ENCODE results near the gene HBEGF.
A peak's percentile ranks its signal among the peaks of the same experiment; 100 is the strongest.

HBEGF gene

DNA sequence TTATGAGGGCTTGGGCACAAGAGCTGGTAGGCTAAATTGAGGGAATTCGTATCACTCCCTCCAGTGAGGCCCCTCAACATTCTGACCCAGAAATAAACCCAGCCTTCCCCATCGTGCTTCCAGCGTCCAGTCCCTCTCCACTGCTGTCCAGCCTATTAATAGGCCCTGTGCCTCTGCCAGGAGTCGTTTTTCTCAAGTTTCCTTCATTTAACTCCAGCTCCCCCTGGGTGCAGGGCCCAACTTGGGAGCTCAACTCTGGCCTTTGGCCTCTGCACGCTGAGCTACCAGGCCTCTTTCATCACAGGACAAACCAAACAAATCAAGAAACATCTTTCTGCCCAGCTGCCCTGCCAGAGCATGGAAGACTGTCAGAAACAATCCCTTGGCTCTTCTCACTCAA is 10.0 kb downstream of the HBEGF start (continued):
- TF ChIP-seq, protein P1, sequence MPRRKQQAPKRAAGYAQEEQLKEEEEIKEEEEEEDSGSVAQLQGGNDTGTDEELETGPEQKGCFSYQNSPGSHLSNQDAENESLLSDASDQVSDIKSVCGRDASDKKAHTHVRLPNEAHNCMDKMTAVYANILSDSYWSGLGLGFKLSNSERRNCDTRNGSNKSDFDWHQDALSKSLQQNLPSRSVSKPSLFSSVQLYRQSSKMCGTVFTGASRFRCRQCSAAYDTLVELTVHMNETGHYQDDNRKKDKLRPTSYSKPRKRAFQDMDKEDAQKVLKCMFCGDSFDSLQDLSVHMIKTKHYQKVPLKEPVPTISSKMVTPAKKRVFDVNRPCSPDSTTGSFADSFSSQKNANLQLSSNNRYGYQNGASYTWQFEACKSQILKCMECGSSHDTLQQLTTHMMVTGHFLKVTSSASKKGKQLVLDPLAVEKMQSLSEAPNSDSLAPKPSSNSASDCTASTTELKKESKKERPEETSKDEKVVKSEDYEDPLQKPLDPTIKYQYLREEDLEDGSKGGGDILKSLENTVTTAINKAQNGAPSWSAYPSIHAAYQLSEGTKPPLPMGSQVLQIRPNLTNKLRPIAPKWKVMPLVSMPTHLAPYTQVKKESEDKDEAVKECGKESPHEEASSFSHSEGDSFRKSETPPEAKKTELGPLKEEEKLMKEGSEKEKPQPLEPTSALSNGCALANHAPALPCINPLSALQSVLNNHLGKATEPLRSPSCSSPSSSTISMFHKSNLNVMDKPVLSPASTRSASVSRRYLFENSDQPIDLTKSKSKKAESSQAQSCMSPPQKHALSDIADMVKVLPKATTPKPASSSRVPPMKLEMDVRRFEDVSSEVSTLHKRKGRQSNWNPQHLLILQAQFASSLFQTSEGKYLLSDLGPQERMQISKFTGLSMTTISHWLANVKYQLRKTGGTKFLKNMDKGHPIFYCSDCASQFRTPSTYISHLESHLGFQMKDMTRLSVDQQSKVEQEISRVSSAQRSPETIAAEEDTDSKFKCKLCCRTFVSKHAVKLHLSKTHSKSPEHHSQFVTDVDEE (CRISPR knock-in tag; IDR thresholded peaks at IDR 0.05) = no peak

DNA sequence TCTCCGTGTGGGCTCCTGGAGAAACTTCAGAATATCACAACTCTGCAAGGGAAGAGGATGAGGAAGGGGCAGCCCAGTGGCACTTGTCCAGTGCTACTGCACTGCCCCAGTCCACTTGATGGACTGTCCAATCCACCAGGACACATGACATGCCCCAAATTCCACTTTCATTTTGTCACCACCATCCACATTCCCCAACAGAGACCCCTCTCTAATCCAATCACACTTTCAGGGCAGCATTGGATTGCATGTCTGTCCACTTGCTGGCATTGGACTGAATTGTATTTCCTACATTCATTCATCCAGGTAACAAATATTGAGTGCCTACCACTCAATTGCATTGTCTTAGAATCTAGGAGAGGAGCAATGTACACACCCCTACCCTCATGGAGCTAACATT is 14.8 kb downstream of the HBEGF start:
- ATAC-seq = no peak
- peak; percentile 77; the same call in 1 of the 2 replicates for TF ChIP-seq GLIS3 (CRISPR knock-in tag; IDR thresholded peaks at IDR 0.05)
- TF ChIP-seq ZFP3 (CRISPR knock-in tag; IDR thresholded peaks at IDR 0.05) = 0 out of 2 replicates have a peak, but pooled peaks have one; percentile 24
- TF ChIP-seq, protein P2, sequence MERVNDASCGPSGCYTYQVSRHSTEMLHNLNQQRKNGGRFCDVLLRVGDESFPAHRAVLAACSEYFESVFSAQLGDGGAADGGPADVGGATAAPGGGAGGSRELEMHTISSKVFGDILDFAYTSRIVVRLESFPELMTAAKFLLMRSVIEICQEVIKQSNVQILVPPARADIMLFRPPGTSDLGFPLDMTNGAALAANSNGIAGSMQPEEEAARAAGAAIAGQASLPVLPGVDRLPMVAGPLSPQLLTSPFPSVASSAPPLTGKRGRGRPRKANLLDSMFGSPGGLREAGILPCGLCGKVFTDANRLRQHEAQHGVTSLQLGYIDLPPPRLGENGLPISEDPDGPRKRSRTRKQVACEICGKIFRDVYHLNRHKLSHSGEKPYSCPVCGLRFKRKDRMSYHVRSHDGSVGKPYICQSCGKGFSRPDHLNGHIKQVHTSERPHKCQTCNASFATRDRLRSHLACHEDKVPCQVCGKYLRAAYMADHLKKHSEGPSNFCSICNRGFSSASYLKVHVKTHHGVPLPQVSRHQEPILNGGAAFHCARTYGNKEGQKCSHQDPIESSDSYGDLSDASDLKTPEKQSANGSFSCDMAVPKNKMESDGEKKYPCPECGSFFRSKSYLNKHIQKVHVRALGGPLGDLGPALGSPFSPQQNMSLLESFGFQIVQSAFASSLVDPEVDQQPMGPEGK (CRISPR knock-in tag; IDR thresholded peaks at IDR 0.05; ENCODE audit: borderline replicate concordance) = peak; percentile 33; the same call in 1 of the 2 replicates
- TF ChIP-seq CSDC2 (CRISPR knock-in tag; IDR thresholded peaks at IDR 0.05) = no peak
- TF ChIP-seq, protein P3, sequence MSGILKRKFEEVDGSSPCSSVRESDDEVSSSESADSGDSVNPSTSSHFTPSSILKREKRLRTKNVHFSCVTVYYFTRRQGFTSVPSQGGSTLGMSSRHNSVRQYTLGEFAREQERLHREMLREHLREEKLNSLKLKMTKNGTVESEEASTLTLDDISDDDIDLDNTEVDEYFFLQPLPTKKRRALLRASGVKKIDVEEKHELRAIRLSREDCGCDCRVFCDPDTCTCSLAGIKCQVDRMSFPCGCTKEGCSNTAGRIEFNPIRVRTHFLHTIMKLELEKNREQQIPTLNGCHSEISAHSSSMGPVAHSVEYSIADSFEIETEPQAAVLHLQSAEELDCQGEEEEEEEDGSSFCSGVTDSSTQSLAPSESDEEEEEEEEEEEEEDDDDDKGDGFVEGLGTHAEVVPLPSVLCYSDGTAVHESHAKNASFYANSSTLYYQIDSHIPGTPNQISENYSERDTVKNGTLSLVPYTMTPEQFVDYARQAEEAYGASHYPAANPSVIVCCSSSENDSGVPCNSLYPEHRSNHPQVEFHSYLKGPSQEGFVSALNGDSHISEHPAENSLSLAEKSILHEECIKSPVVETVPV (CRISPR knock-in tag; IDR thresholded peaks at IDR 0.05) = peak; percentile 16; the same call in 1 of the 2 replicates
- no peak for TF ChIP-seq PPARA (CRISPR knock-in tag; IDR thresholded peaks at IDR 0.05; ENCODE audit: borderline replicate concordance)
- peak; percentile 62; the same call in 1 of the 2 replicates for TF ChIP-seq ESRRG (CRISPR knock-in tag; IDR thresholded peaks at IDR 0.05)

DNA sequence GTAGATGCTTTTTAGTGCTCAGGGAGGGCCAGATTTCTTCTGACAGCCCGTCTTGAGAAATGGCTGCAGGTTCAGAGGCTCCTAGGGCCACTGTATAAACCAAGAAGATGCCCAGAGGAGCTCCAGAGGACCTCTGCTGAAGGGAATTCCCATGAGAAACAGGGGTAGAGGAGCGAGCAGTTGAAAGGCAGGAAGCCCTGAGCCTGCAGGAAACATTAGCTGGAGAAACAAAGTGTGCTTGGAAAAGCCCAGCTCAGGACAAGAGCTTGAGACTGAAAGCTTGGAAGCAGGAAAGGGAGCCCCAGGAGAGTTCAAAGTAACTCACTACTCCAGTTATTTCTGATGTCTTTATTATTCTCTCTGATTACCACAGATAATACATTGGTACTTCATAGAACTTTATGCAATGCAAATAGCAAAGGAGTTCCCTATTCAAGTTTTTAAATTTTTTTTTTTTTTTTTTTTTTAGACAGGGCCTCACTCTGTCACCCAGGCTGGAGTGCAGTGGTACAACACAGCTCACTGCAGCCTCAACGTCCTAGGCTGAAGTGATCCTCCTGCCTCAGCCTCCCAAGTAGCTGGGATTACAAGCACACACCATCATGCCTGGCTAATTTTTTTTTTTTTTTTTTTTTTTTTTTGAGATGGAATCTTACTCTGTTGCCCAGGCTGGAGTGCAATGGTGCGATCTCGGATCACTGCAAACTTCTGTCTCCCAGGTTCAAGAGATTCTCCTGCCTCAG is 16.5 kb downstream of the HBEGF start:
- no peak; the same call in none of the 3 replicates for ATAC-seq
- no peak for TF ChIP-seq PPARA (CRISPR knock-in tag; IDR thresholded peaks at IDR 0.05; ENCODE audit: borderline replicate concordance)
- TF ChIP-seq GLIS3 (CRISPR knock-in tag; IDR thresholded peaks at IDR 0.05) = no peak
- TF ChIP-seq OSR1 (CRISPR knock-in tag; IDR thresholded peaks at IDR 0.05) = no peak
- no peak for TF ChIP-seq TCF4 (CRISPR knock-in tag; IDR thresholded peaks at IDR 0.05; ENCODE audit: borderline replicate concordance)
- no peak for TF ChIP-seq ZNF8 (CRISPR knock-in tag; IDR thresholded peaks at IDR 0.05)
- no peak for TF ChIP-seq CSDC2 (CRISPR knock-in tag; IDR thresholded peaks at IDR 0.05)

DNA sequence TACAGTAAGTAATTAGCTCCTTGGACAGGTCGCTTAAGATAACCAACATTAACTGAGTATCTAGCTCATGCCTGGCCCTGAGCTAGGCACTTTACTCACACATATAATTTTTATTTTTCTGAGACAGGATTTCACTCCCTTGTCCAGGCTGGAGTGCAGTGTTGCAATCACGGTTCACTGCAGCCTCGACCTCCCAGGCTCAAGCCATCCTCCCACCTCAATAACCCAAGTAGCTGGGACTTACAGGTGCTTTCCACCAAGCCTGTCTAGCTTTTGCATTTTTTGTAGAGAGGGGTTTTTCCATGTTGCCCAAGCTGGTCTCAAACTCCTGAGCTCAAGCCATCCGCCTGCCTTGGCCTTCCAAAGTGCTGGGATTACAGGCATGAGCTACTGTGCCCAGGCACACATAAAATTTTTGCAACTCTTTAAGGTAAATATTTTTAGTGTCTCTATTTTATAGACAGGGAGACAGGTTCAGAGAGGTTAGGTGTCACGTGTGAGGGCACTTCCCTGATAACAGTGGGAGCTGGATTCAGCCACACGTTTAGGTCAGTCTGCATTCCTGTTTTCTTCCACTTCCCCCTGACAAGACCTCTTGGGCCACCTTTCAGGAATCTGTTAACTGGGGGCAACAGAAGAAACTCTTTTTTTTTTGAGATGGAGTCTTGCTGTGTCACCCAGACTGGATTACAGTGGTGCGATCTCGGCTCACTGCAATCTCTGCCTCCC is 18.2 kb downstream of the HBEGF start:
- TF ChIP-seq, protein P1 (CRISPR knock-in tag; IDR thresholded peaks at IDR 0.05) = no peak
- TF ChIP-seq CSDC2 (CRISPR knock-in tag; IDR thresholded peaks at IDR 0.05) (no peak), ZNF565 (CRISPR knock-in tag; conservative IDR thresholded peaks at IDR 0.05; ENCODE audit: low read depth) (no peak), ZNF8 (CRISPR knock-in tag; IDR thresholded peaks at IDR 0.05) (no peak), ESRRG (CRISPR knock-in tag; IDR thresholded peaks at IDR 0.05) (no peak), ISL1 (CRISPR knock-in tag; IDR thresholded peaks at IDR 0.05) (no peak), SNAI2 (CRISPR knock-in tag; IDR thresholded peaks at IDR 0.05) (no peak), RARB (CRISPR knock-in tag; IDR thresholded peaks at IDR 0.05) (no peak)

More for the DNA sequence above, 18.2 kb downstream of the HBEGF start:
- ATAC-seq = no peak
